DLD1 (cell line): ENCODE measurements around the gene EGR4.

Experiments used
- in situ Hi-C: cut with HindIII; loops from 2 replicates; pipeline ENCODE4 v1.10.0; 2017; ENCODE audit warnings: low sequenced_read_pairs

The EGR4 gene

DNA sequence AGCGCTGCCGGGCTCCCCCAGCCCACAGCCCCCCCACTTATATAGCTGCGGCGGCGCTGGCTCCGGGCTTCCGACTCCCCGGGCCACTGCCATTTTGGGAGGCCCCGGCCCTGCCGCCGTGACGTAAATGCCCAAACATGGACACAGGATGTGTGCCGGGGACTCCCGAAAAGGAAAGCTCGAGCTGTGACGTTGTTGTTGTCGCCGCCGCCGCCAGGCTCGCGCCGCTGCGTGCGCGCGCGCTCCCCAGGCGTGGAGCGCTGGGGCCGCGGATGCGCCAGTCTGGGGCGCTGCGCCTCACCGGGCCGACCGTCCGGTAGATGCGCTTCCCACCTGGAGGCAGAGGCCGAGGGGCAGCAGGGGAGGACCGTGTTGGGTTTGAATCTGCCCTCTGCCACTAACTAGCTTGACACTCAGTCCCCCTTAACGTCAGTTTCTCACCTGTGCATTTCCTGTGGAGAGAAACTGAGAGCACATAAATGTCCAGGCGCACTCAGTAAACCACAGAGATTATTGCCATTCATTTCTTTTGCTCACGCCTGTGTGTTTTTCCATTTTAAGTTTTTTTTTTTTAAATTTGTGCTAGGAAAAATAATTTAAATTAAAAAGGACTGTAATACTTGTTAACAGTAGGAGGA, at the start of gene EGR4:
Gene EGR4 (minus strand): TSS at position 15 of the 638 bp plus-strand sequence. CDS start 231 bp downstream, outside the sequence.
- in situ Hi-C loops, result loop anchor here (5.0 kb wide), 2 partner anchors 56 to 69 kb away; no protein-coding TSS in a partner anchor

DNA sequence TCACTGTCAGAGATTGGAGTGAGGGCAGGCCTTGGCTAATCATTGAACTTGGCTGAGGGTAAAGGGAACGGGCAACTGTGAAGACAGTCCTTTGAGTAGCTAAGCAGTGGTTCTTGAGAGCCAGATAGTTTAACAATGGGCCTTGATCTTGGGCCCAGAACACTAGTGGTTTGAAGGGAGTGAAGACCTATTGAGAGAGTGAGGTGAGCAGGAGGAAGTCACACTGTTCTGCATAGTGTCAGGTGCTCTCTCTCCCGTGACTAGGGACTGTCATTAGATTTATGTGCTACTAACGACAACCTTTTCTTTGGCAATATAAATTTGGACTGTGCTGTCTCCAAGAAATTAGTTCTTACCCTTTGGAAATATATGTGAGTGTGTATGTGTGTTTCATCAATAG, 47.7 kb upstream of the EGR4 start:
- in situ Hi-C loops, result no loop called here

DNA sequence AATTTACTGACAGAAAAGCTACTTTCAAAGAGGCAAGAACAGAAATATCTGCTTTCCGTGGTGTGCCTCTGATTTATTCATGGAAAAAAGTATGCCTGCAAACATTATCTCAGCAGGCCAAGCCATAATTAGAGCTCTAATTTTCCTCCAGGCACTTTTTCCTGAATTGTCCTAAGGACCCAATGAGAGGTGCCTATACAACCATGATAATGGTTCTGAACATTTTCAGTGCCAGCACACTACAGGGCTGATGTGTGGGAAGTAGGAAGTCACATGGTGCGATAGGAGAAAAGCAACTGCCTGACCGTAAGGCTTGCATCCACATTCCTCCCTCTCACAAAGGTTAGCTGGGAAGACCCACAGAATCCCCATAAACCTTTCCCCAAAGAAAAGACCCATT, 45.9 kb upstream of the EGR4 start:
- in situ Hi-C loops, result no loop called here

DNA sequence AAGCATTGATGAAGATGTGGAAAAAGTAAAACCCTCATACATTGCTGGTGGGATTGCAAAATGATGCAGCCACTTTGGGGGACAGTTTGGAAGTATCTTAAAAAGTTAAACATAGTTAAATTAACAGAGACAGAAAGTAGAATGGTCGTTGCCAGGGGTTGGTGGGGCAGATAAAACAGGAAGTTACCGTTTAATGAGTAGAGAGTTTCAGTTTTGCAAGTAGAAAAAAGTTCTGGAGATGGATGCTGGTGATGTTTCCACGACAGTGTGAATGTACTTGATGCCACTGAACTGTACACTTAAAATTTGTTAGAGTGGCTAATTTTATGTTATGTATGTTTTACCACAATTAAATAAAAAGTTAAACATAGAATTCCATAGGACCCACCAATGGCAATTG, 44.5 kb upstream of the EGR4 start:
- in situ Hi-C loops, result no loop called here

- in situ Hi-C loops, result no loop called here
Observed at GRCh38 chr2:73334620-73335019, 41.3 kb upstream of the EGR4 start.

DNA sequence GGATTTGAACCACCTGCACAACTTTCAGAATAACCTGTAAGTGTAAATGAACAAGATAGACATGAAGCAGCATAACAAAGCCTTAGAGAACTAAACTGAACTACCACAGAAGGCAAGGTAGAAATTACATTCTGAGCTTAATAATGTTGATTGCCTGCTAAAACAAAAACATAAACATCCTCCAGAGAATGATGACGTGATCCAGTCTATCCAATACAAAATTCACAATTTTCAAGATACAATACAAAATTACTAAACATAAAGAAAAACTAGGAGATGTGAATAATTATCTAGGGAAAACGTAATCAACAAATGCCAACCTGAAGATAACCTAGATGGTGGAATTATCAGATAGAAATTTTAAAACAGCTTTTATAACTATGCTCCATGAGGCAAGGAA, 40.7 kb upstream of the EGR4 start:
- in situ Hi-C loops, result no loop called here

DNA sequence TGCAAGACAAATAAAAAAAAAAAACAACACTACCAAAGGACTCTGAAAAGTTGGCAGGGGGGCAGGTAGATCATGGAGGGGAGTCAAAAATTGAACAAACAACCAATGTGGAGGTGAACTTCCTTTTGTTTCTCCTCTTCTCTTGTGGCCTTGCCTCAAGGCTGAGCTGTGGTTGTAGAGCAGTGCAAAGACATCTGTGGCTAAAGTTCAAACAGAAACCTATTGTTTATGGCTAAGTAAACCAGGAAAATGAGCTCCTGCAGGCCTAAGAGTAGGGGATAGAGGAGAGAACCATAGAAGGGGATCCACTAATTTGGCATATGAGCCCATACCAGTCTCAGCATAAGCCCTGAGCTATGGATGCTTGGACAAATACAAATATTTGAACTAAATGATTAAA, 40.2 kb upstream of the EGR4 start:
- in situ Hi-C loops, result no loop called here

DNA sequence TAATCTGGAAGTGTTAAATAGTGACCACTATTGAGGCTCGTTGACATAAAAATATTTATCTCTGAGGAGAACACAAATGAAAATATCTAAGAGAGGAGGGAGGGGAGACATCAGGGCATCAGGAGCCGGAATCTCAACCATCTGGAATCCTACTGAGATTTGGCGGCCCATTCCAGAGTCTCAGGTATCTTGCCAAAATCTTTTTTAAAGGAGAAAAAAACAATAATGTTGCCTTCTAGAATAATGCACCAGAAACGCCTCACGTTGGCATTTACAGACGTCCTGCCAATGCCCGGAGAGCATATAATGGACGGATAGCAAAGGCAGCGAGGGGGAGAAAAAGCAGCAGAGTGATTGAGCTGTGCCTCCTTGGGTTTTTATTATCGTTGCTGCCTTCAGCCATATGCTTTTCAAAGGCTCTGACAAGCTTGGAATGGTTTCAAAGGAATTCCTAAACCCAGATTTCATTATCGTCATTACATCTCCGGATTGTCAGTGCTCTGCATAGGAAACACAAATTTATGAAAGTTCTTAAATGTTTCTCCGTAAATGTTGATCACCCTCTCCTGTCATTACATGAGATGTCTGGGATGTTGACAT, 30.9 kb upstream of the EGR4 start:
- in situ Hi-C loops, result no loop called here

DNA sequence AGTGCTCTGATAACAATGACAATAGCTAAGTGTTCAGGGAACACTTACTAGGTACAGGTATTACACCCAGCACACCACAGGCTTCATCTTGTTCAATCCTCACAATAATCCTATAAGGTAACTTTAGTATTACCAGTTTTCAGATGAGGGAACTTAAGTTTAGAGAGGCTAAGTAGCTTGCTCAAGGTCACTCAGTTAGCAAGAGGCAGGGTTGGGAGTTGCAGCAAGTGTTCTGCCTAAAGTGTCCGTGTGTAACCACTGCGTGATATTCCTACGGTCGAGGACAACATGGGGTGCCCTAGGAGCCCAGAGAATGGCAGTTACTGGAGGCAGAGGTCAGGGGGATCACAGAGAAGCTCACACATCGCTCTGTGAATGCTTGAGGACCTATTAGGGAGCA, 30.2 kb upstream of the EGR4 start:
- in situ Hi-C loops, result no loop called here

DNA sequence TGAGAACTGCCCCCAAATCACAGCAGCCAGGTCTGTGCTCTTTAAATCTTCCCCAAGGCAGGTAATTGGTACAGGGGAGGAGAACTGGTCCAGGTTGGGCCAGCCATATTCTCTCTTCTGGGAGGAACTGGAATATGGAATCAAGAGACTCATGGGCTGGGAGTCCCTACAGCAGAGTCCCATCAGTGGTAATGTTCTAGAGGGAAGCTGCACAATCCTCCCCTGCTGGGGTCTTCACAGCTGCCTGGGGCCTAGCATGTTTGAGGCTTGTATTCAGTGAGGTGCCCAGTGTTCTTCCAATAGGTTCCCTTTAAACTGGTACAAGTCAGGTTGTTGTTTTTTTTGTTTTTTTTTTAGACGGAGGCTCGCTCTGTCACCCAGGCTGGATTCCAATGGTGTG, 21.1 kb upstream of the EGR4 start:
- in situ Hi-C loops, result no loop called here

GRCh38 chr2:73307720-73308119, 14.4 kb upstream of the EGR4 start:
- in situ Hi-C loops, result no loop called here

DNA sequence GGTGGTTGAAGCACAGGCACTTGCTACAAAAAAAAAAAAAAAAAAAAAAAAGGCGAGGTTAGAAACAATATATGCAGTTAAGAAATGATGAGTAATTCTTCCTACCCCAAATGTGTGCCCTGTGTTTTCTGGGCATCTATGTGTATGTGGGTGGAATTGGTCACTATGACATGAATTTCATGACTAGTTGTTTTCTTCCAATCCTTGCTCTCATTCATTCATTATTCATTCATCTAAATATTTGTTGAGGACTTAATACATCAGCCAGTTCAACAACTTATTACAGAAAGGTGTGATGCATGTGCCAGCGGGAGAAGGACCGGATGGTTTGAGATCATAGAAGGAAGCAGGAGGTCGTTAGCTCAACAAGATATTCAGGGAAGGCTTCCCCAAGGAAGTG, 8.3 kb upstream of the EGR4 start:
- in situ Hi-C loops, result no loop called here

- in situ Hi-C loops, result no loop called here
Observed at GRCh38 chr2:73300926-73301325, 7.6 kb upstream of the EGR4 start.

DNA sequence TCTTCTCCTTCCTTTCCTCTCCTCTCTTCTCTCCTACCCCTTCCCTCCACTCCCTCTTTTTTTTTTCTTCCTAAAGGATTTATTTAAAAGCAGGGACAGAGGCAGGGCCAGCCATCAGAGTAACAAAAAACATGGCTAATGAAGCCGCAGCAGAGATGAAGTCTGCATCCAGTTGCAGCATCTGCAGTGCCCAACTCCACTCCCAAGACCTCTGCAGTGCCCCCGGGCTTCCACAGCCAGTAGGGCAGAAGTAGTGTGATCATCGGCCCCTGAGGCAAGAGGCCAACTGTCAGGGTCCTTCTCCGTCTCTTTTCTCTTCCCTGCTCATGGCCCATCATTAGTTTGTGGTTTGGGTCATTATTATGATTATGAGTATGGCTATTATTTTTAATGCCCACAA, 4.2 kb upstream of the EGR4 start:
- in situ Hi-C loops, result no loop called here

DNA sequence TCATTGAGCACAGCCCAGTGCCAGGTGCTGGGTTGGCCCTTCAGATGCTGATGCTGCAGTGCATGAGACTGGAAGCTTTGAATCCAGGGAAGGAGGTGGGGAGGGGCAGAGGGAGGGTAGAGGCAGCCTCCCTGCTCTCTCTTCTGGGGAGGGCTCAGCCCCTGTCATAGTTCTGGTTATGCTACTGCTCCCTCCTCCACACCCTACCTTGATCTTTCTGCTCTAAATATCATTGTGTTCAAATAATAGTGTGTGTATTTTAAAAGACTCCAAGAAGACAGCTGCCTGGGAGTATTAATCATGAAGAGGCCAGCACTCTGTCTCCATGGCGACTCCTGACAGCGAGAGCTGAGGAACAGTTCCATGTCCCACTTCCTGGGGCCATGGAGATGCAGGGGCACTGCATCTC, 3.8 kb upstream of the EGR4 start:
- in situ Hi-C loops, result no loop called here

- in situ Hi-C loops, result no loop called here
Observed at GRCh38 chr2:73295751-73296400, 2.5 kb upstream of the EGR4 start.

- in situ Hi-C loops, result loop anchor here (5.0 kb wide), 2 partner anchors 57 to 68 kb away; no protein-coding TSS in a partner anchor
Observed at GRCh38 chr2:73294239-73294638, 891 bp upstream of the EGR4 start.

GRCh38 chr2:73292906-73293533, 328 bp downstream of the EGR4 start:
- in situ Hi-C loops, result loop anchor here (5.0 kb wide), 2 partner anchors 56 to 69 kb away; no protein-coding TSS in a partner anchor

GRCh38 chr2:73292316-73292905, 937 bp downstream of the EGR4 start:
- in situ Hi-C loops, result loop anchor here (5.0 kb wide), 2 partner anchors 55 to 70 kb away; no protein-coding TSS in a partner anchor

DNA sequence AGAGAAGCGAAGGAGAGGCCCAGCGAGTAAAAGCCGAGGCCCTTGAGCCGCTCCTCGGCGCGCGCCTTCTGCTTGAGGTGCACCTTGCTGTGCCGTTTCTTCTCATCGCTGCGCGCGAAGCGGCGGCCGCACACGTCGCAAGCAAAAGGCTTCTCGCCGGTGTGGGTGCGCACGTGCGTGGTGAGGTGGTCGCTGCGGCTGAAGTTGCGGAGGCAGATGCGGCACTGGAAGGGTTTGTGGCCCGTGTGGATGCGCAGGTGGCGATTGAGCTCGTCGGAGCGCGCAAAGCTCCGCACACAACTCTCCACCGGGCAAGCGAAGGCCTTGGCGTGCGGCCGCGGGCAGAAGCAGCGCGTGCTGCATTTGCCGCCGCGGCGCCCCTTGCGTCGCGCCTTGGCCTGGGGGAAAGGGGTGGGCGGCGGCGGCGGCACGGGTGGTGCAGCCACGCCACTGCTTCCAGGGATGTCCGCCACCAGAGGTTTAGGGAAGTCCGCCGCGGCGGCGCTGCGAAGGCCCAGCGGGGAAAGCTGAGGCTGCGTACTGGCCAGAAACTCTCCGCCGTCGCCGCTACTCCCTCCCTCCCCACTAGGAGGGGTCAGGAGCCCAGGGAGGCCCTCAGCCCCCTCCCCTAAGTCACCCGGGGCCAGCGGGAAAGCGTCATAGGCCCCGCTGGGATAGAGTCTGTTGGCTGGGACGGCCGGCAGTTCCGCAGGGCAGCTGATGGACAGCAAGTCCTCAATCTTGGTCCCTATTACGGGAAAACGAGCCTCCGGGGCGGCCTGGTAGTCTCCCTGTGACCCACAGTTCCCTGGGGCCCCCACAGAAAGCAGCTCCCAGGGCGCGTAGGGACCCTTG, 1.7 kb downstream of the EGR4 start:
- in situ Hi-C loops, result loop anchor here (5.0 kb wide), 2 partner anchors 54 to 71 kb away; no protein-coding TSS in a partner anchor
